Measurements from ENCODE around the gene FASN. TPM values are rescaled to one million over a fixed set of nuclear protein-coding genes. Genes with fewer than 3 reads are reported as not detected.
A peak's percentile ranks its signal among the peaks of the same experiment; 100 is the strongest.

Gene FASN
- total RNA-seq, 1 donor from 2014 or later = 134 TPM

GRCh38 chr17:82055965-82056728 is 41.9 kb downstream of the FASN start:
- no peak for DNase-seq (ENCODE audit: extremely low spot score, unreplicated experiment)
- H3K27ac Mint-ChIP-seq (ENCODE audit: unreplicated experiment) = no peak overlapping the region
- peaks cover 14% of the 10 kb centered on the region for H3K36me3 Mint-ChIP-seq (ENCODE audit: unreplicated experiment)
- peaks cover 9% of the 10 kb centered on the region for H3K4me1 Mint-ChIP-seq (ENCODE audit: unreplicated experiment)
- no peak for TF ChIP-seq CTCF (IDR thresholded peaks at IDR 0.05)
- no peak overlapping the region for H3K4me3 Mint-ChIP-seq (ENCODE audit: unreplicated experiment)
- H3K9me3 Mint-ChIP-seq (ENCODE audit: unreplicated experiment) = no peaks in the 10 kb centered on the region
- no peaks in the 10 kb centered on the region for H3K27me3 Mint-ChIP-seq (ENCODE audit: unreplicated experiment)

GRCh38 chr17:82055023-82055964 is 42.7 kb downstream of the FASN start:
- peaks cover 14% of the 10 kb centered on the region for H3K36me3 Mint-ChIP-seq (ENCODE audit: unreplicated experiment)
- peaks cover 15% of the 10 kb centered on the region for H3K4me1 Mint-ChIP-seq (ENCODE audit: unreplicated experiment)
- no peak overlapping the region for H3K4me3 Mint-ChIP-seq (ENCODE audit: unreplicated experiment)
- DNase-seq (ENCODE audit: extremely low spot score, unreplicated experiment) = no peak
- TF ChIP-seq CTCF (IDR thresholded peaks at IDR 0.05) = no peak
- H3K9me3 Mint-ChIP-seq (ENCODE audit: unreplicated experiment) = no peaks in the 10 kb centered on the region
- H3K27me3 Mint-ChIP-seq (ENCODE audit: unreplicated experiment) = no peaks in the 10 kb centered on the region
- no peak overlapping the region for H3K27ac Mint-ChIP-seq (ENCODE audit: unreplicated experiment)

GRCh38 chr17:82054351-82055022 is 43.5 kb downstream of the FASN start:
- TF ChIP-seq CTCF (IDR thresholded peaks at IDR 0.05) = no peak
- Mint-ChIP-seq H3K4me3 (ENCODE audit: unreplicated experiment) (no peak overlapping the region), H3K27ac (ENCODE audit: unreplicated experiment) (no peak overlapping the region), H3K27me3 (ENCODE audit: unreplicated experiment) (no peaks in the 10 kb centered on the region), H3K9me3 (ENCODE audit: unreplicated experiment) (no peaks in the 10 kb centered on the region), H3K4me1 (ENCODE audit: unreplicated experiment) (peaks cover 17% of the 10 kb centered on the region), H3K36me3 (ENCODE audit: unreplicated experiment) (peaks cover 13% of the 10 kb centered on the region)
- DNase-seq (ENCODE audit: extremely low spot score, unreplicated experiment) = no peak

- no peak for DNase-seq (ENCODE audit: extremely low spot score, unreplicated experiment)
- TF ChIP-seq CTCF (IDR thresholded peaks at IDR 0.05) = no peak
- peaks cover 13% of the 10 kb centered on the region for H3K36me3 Mint-ChIP-seq (ENCODE audit: unreplicated experiment)
- H3K4me1 Mint-ChIP-seq (ENCODE audit: unreplicated experiment) = peaks cover 17% of the 10 kb centered on the region
- no peaks in the 10 kb centered on the region for H3K27me3 Mint-ChIP-seq (ENCODE audit: unreplicated experiment)
- H3K4me3 Mint-ChIP-seq (ENCODE audit: unreplicated experiment) = peak overlapping the region; percentile 78
- no peaks in the 10 kb centered on the region for H3K9me3 Mint-ChIP-seq (ENCODE audit: unreplicated experiment)
- H3K27ac Mint-ChIP-seq (ENCODE audit: unreplicated experiment) = no peak overlapping the region
Measured at GRCh38 chr17:82053556-82054263, 44.3 kb downstream of the FASN start.

Measured in osteocyte (in vitro differentiated cells).